Activated naive CD8-positive, alpha-beta T cell treated with anti-CD3 and anti-CD28 coated beads, Interleukin-2, amount 10 ng/mL, durations not matched to agents 7 days and 5 days (primary cell): Measurements from ENCODE around the gene RUFY3. TPM values are rescaled to one million over a fixed set of nuclear protein-coding genes. Genes with fewer than 3 reads are reported as not detected.
"Not testable (repeated sequence)": the region's sequence is repeated elsewhere in the genome, so short reads cannot be mapped to it uniquely, and the experiment has no call there.

Source experiments
- ATAC-seq: fragments of 150-1000 bp; cut with Tn5 transposase; one replicate; pipeline ENCODE4 v1.10.0; 2021; ENCODE audit warnings: low read depth, moderate library complexity
- POLR2A ChIA-PET: fragments of 350-600 bp; sonication (Branson Sonifier 250); formaldehyde crosslinking; loops from one replicate; lab custom pipeline; 2021; ENCODE audit warnings: antibody characterized with exemption; lab: Charles Lee
- DNase-seq: peaks from one replicate; pipeline ENCODE4 v3.0.0; 2021
- H3K27ac Mint-ChIP-seq: one replicate; pipeline ENCODE4 v1.8.0; 2022; ENCODE audit warnings: mild to moderate bottlenecking, mixed read lengths
- H3K27me3 Mint-ChIP-seq: one replicate; pipeline ENCODE4 v1.8.0; 2022; ENCODE audit warnings: mild to moderate bottlenecking, moderate library complexity, mixed read lengths
- H3K36me3 Mint-ChIP-seq: one replicate; pipeline ENCODE4 v1.8.0; 2021; ENCODE audit warnings: mild to moderate bottlenecking, mixed read lengths
- H3K4me1 Mint-ChIP-seq: one replicate; pipeline ENCODE4 v1.8.0; 2021; ENCODE audit warnings: mixed read lengths
- H3K4me3 Mint-ChIP-seq: one replicate; pipeline ENCODE4 v1.8.0; 2022; ENCODE audit warnings: mild to moderate bottlenecking, moderate library complexity, mixed read lengths
- H3K9me3 Mint-ChIP-seq: one replicate; pipeline ENCODE4 v1.8.0; 2021; ENCODE audit warnings: mixed read lengths
- total RNA-seq, 2 experiments: library from RNA; stranded (reverse); gene quantifications; one replicate each; pipeline ENCODE4 v1.2.3, GENCODE V29; 2021

RUFY3 gene
- total RNA-seq, 2 experiments from 2014 or later, result 38.0 to 38.5 TPM

- H3K27ac Mint-ChIP-seq, result no peak overlapping the region
- peaks cover 31% of the 10 kb centered on the region for H3K4me1 Mint-ChIP-seq
- H3K9me3 Mint-ChIP-seq, result no peaks in the 10 kb centered on the region
- peak overlapping the region; percentile 0 for H3K4me3 Mint-ChIP-seq
- DNase-seq, result no peak
- no peaks in the 10 kb centered on the region for H3K27me3 Mint-ChIP-seq
- no peak for ATAC-seq
- POLR2A ChIA-PET, result interaction anchor here (1.1 kb wide), 1 partner anchor 23 kb away, joined by 3 read pairs; no protein-coding TSS in a partner anchor
- peaks cover 5% of the 10 kb centered on the region for H3K36me3 Mint-ChIP-seq
Observed at GRCh38 chr4:70711599-70711998, 10.2 kb upstream of the RUFY3 start.

- H3K4me1 Mint-ChIP-seq, result peaks cover 29% of the 10 kb centered on the region
- DNase-seq, result no peak
- no peak overlapping the region for H3K4me3 Mint-ChIP-seq
- ATAC-seq, result no peak
- no peaks in the 10 kb centered on the region for H3K27me3 Mint-ChIP-seq
- no peaks in the 10 kb centered on the region for H3K9me3 Mint-ChIP-seq
- H3K36me3 Mint-ChIP-seq, result peaks cover 5% of the 10 kb centered on the region
- POLR2A ChIA-PET, result interaction anchor here (1.1 kb wide), 1 partner anchor 22 kb away, joined by 3 read pairs; no protein-coding TSS in a partner anchor
- H3K27ac Mint-ChIP-seq, result no peak overlapping the region
Observed at GRCh38 chr4:70712150-70712549, 9.6 kb upstream of the RUFY3 start.

GRCh38 chr4:70712604-70713452 lies 8.9 kb upstream of the RUFY3 start:
- H3K36me3 Mint-ChIP-seq, result peaks cover 8% of the 10 kb centered on the region
- no peak overlapping the region for H3K4me3 Mint-ChIP-seq
- POLR2A ChIA-PET, result interaction anchor here (0.6 to 1.1 kb wide), 2 partner anchors 22 kb away, joined by 3 read pairs; no protein-coding TSS in a partner anchor
- no peaks in the 10 kb centered on the region for H3K27me3 Mint-ChIP-seq
- H3K27ac Mint-ChIP-seq, result no peak overlapping the region
- no peaks in the 10 kb centered on the region for H3K9me3 Mint-ChIP-seq
- no peak for ATAC-seq
- DNase-seq, result no peak
- H3K4me1 Mint-ChIP-seq, result peaks cover 32% of the 10 kb centered on the region

GRCh38 chr4:70713453-70714078 lies 8.2 kb upstream of the RUFY3 start:
- POLR2A ChIA-PET, result interaction anchor here (0.6 kb wide), 1 partner anchor 23 kb away, joined by 3 read pairs; no protein-coding TSS in a partner anchor
- no peak overlapping the region for H3K4me3 Mint-ChIP-seq
- H3K27ac Mint-ChIP-seq, result no peak overlapping the region
- no peaks in the 10 kb centered on the region for H3K9me3 Mint-ChIP-seq
- peaks cover 32% of the 10 kb centered on the region for H3K4me1 Mint-ChIP-seq
- no peak for ATAC-seq
- H3K36me3 Mint-ChIP-seq, result peaks cover 8% of the 10 kb centered on the region
- no peak for DNase-seq
- no peaks in the 10 kb centered on the region for H3K27me3 Mint-ChIP-seq

GRCh38 chr4:70714079-70714887 lies 7.5 kb upstream of the RUFY3 start:
- ATAC-seq (no peak), DNase-seq (no peak)
- Mint-ChIP-seq H3K27me3 (no peaks in the 10 kb centered on the region), H3K4me3 (no peak overlapping the region), H3K4me1 (peaks cover 30% of the 10 kb centered on the region), H3K27ac (no peak overlapping the region), H3K9me3 (no peaks in the 10 kb centered on the region), H3K36me3 (peaks cover 8% of the 10 kb centered on the region)
- POLR2A ChIA-PET, result interaction anchor here (0.6 kb wide), 1 partner anchor 23 kb away, joined by 3 read pairs; no protein-coding TSS in a partner anchor

- POLR2A ChIA-PET, result interaction anchor here (0.9 kb wide), 1 partner anchor 20 kb away, joined by 4 read pairs; no protein-coding TSS in a partner anchor
- ATAC-seq (no peak), DNase-seq (no peak)
- H3K27me3 Mint-ChIP-seq, result no peaks in the 10 kb centered on the region
- peaks cover 5% of the 10 kb centered on the region for H3K36me3 Mint-ChIP-seq
- H3K27ac Mint-ChIP-seq, result no peak overlapping the region
- no peak overlapping the region for H3K4me3 Mint-ChIP-seq
- H3K4me1 Mint-ChIP-seq, result peaks cover 23% of the 10 kb centered on the region
- H3K9me3 Mint-ChIP-seq, result no peaks in the 10 kb centered on the region
Observed at GRCh38 chr4:70715097-70715496, 6.7 kb upstream of the RUFY3 start.

- H3K27ac Mint-ChIP-seq, result no peak overlapping the region
- peaks cover 3% of the 10 kb centered on the region for H3K36me3 Mint-ChIP-seq
- peaks cover 26% of the 10 kb centered on the region for H3K4me1 Mint-ChIP-seq
- no peaks in the 10 kb centered on the region for H3K9me3 Mint-ChIP-seq
- no peak for DNase-seq
- POLR2A ChIA-PET, result interaction anchor here (1.0 kb wide), 1 partner anchor 12 kb away, joined by 3 read pairs; no protein-coding TSS in a partner anchor
- ATAC-seq, result no peak
- H3K27me3 Mint-ChIP-seq, result no peaks in the 10 kb centered on the region
- H3K4me3 Mint-ChIP-seq, result no peak overlapping the region
Observed at GRCh38 chr4:70718811-70719604, 2.8 kb upstream of the RUFY3 start.

- ATAC-seq, result peak; percentile 73
- POLR2A ChIA-PET, result interaction anchor here (0.6 to 3.2 kb wide), 5 partner anchors 8 to 115 kb away, joined by 3 to 13 read pairs (median 4); no protein-coding TSS in a partner anchor
Observed at GRCh38 chr4:70722199-70722791, 531 bp downstream of the RUFY3 start.

GRCh38 chr4:70724463-70724862 lies 2.7 kb downstream of the RUFY3 start:
- no peaks in the 10 kb centered on the region for H3K36me3 Mint-ChIP-seq
- H3K4me3 Mint-ChIP-seq, result no peak overlapping the region
- no peaks in the 10 kb centered on the region for H3K27me3 Mint-ChIP-seq
- POLR2A ChIA-PET, result interaction anchor here (3.2 kb wide), 1 partner anchor 10 kb away, joined by 13 read pairs; no protein-coding TSS in a partner anchor
- peaks cover 23% of the 10 kb centered on the region for H3K4me1 Mint-ChIP-seq
- no peak overlapping the region for H3K27ac Mint-ChIP-seq
- H3K9me3 Mint-ChIP-seq, result no peaks in the 10 kb centered on the region
- DNase-seq, result no peak
- ATAC-seq, result no peak

More at GRCh38 chr4:70722199-70722791, 531 bp downstream of the RUFY3 start:
- Mint-ChIP-seq H3K27me3 (no peaks in the 10 kb centered on the region), H3K9me3 (no peaks in the 10 kb centered on the region), H3K4me3 (peak overlapping the region; percentile 4), H3K27ac (no peak overlapping the region), H3K4me1 (peaks cover 22% of the 10 kb centered on the region), H3K36me3 (peaks cover 2% of the 10 kb centered on the region)
- no peak for DNase-seq

- peaks cover 23% of the 10 kb centered on the region for H3K4me1 Mint-ChIP-seq
- H3K36me3 Mint-ChIP-seq, result no peaks in the 10 kb centered on the region
- H3K4me3 Mint-ChIP-seq, result no peak overlapping the region
- POLR2A ChIA-PET, result interaction anchor here (1.2 kb wide), 1 partner anchor 21 kb away, joined by 6 read pairs; no protein-coding TSS in a partner anchor
- ATAC-seq, result no peak
- H3K27ac Mint-ChIP-seq, result no peak overlapping the region
- H3K9me3 Mint-ChIP-seq, result no peaks in the 10 kb centered on the region
- no peaks in the 10 kb centered on the region for H3K27me3 Mint-ChIP-seq
- DNase-seq, result no peak
Observed at GRCh38 chr4:70725633-70726032, 3.9 kb downstream of the RUFY3 start.

- ATAC-seq, H3K27ac Mint-ChIP-seq, H3K27me3 Mint-ChIP-seq, DNase-seq, H3K9me3 Mint-ChIP-seq, H3K4me3 Mint-ChIP-seq, H3K36me3 Mint-ChIP-seq: not testable (repeated sequence)
- H3K4me1 Mint-ChIP-seq, result peaks cover 20% of the 10 kb centered on the region
- POLR2A ChIA-PET, result interaction anchor here (1.2 kb wide), 1 partner anchor 22 kb away, joined by 6 read pairs; no protein-coding TSS in a partner anchor
Observed at GRCh38 chr4:70726515-70726914, 4.8 kb downstream of the RUFY3 start.

- Mint-ChIP-seq H3K36me3 (no peaks in the 10 kb centered on the region), H3K4me3 (no peak overlapping the region), H3K9me3 (no peaks in the 10 kb centered on the region), H3K27me3 (no peaks in the 10 kb centered on the region), H3K27ac (peak overlapping the region; percentile 38), H3K4me1 (peaks cover 9% of the 10 kb centered on the region)
- no peak for ATAC-seq
- POLR2A ChIA-PET, result no interaction called here
- no peak for DNase-seq
Observed at GRCh38 chr4:70728091-70728490, 6.3 kb downstream of the RUFY3 start.
